Measurements from ENCODE around the gene IFNL4. TPM values are rescaled to one million over a fixed set of nuclear protein-coding genes. Genes with fewer than 3 reads are reported as not detected.

Gene IFNL4
- total and polyA plus RNA-seq, 4 donors = not detected

DNA sequence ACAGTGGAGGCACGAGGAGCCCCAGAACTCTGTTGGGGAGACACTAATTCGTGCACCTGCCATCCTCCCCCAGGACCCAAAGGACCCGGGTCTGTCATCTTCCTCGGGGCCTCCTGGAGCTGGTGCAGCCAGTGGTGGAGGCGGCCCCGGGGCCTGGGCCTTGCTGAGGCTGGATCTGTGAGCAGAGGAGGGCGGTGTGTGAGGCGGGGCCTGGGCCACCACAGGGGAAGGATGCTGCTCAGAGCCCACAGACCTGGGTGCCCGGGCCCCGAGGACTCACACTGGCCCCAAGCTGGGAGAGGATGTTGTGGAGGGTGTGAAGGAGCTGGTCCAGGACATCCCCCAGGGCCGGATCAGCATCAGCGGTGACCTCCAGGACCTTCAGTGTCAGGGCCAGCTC lies 12.1 kb downstream of the IFNL4 start (continued):
- TF ChIP-seq FOXA2 (IDR thresholded peaks at IDR 0.05) = no peak
- TF ChIP-seq GABPA (IDR thresholded peaks at IDR 0.05 in 1 of 2, conservative IDR thresholded peaks at IDR 0.05 in 1 of 2) = no peak
- no peak for TF ChIP-seq YY1 (IDR thresholded peaks at IDR 0.05)
- TF ChIP-seq TAF1 (conservative IDR thresholded peaks at IDR 0.05) = no peak

GRCh38 chr19:39232708-39233107 lies 15.9 kb downstream of the IFNL4 start:
- H3K27ac ChIP-seq (ENCODE audit: low read depth in 1 of 2, low read length in 2 of 2) = no peak overlapping the region
- no peaks in the 10 kb centered on the region for H3K27me3 ChIP-seq (ENCODE audit: control insufficient read depth in 4 of 4, insufficient read depth in 4 of 4, low read length in 3 of 4)
- H3K9ac ChIP-seq (ENCODE audit: low read depth in 1 of 2, low read length in 2 of 2) = no peak overlapping the region
- no peaks in the 10 kb centered on the region for H3K9me3 ChIP-seq (ENCODE audit: control insufficient read depth in 4 of 4, low read length in 3 of 4)
- no peak for DNase-seq (ENCODE audit: low spot score)
- WGBS = 84% methylated on average over 5 of the region's 5 CpGs
- TF ChIP-seq EGR1 (IDR thresholded peaks at IDR 0.05; ENCODE audit: low read depth in 2 of 2) (no peak), TAF1 (conservative IDR thresholded peaks at IDR 0.05) (no peak), HNF4A (conservative IDR thresholded peaks at IDR 0.05) (no peak), YY1 (IDR thresholded peaks at IDR 0.05) (no peak), HNF4G (IDR thresholded peaks at IDR 0.05) (no peak), FOXA1 (IDR thresholded peaks at IDR 0.05) (no peak), SP1 (IDR thresholded peaks at IDR 0.05) (no peak), MAX (IDR thresholded peaks at IDR 0.05) (no peak)
- peaks cover 0 to 2% (median 0%) of the 10 kb centered on the region in 4 donors for H3K4me1 ChIP-seq (ENCODE audit: control insufficient read depth in 4 of 4, insufficient read depth in 4 of 4, low read length in 3 of 4)
- no peaks in the 10 kb centered on the region for H3K36me3 ChIP-seq (ENCODE audit: control insufficient read depth in 4 of 4, insufficient read depth in 3 of 4, low read depth in 1 of 4, low read length in 3 of 4)
- H3K4me3 ChIP-seq (ENCODE audit: low read depth in 1 of 3, low read length in 3 of 3) = no peak overlapping the region

- Histone ChIP-seq H3K27me3 (ENCODE audit: control insufficient read depth in 4 of 4, insufficient read depth in 4 of 4, low read length in 3 of 4) (no peaks in the 10 kb centered on the region), H3K36me3 (ENCODE audit: control insufficient read depth in 4 of 4, insufficient read depth in 3 of 4, low read depth in 1 of 4, low read length in 3 of 4) (no peaks in the 10 kb centered on the region), H3K4me3 (ENCODE audit: low read depth in 1 of 3, low read length in 3 of 3) (no peak overlapping the region), H3K9ac (ENCODE audit: low read depth in 1 of 2, low read length in 2 of 2) (no peak overlapping the region), H3K9me3 (ENCODE audit: control insufficient read depth in 4 of 4, low read length in 3 of 4) (no peaks in the 10 kb centered on the region), H3K27ac (ENCODE audit: low read depth in 1 of 2, low read length in 2 of 2) (no peak overlapping the region), H3K4me1 (ENCODE audit: control insufficient read depth in 4 of 4, insufficient read depth in 4 of 4, low read length in 3 of 4) (no peaks in the 10 kb centered on the region)
- WGBS = 82% methylated on average over 2 of the region's 2 CpGs
- TF ChIP-seq HNF4G (IDR thresholded peaks at IDR 0.05) (no peak), TAF1 (conservative IDR thresholded peaks at IDR 0.05) (no peak), YY1 (IDR thresholded peaks at IDR 0.05) (no peak)
- DNase-seq (ENCODE audit: low spot score) = no peak
These were observed 18.4 kb downstream of the IFNL4 start for GRCh38 chr19:39230096-39230764.

GRCh38 chr19:39224910-39225309 lies 23.7 kb downstream of the IFNL4 start:
- H3K36me3 ChIP-seq (ENCODE audit: control insufficient read depth in 4 of 4, insufficient read depth in 3 of 4, low read depth in 1 of 4, low read length in 3 of 4) = no peaks in the 10 kb centered on the region
- H3K9ac ChIP-seq (ENCODE audit: low read depth in 1 of 2, low read length in 2 of 2) = no peak overlapping the region
- no peak for TF ChIP-seq HNF4G (IDR thresholded peaks at IDR 0.05)
- TF ChIP-seq EGR1 (IDR thresholded peaks at IDR 0.05; ENCODE audit: low read depth in 2 of 2) = no peak
- no peak for TF ChIP-seq MAX (IDR thresholded peaks at IDR 0.05)
- no peak for TF ChIP-seq HNF4A (conservative IDR thresholded peaks at IDR 0.05)
- no peak for TF ChIP-seq GABPA (IDR thresholded peaks at IDR 0.05 in 1 of 2, conservative IDR thresholded peaks at IDR 0.05 in 1 of 2)
- TF ChIP-seq, protein P1, sequence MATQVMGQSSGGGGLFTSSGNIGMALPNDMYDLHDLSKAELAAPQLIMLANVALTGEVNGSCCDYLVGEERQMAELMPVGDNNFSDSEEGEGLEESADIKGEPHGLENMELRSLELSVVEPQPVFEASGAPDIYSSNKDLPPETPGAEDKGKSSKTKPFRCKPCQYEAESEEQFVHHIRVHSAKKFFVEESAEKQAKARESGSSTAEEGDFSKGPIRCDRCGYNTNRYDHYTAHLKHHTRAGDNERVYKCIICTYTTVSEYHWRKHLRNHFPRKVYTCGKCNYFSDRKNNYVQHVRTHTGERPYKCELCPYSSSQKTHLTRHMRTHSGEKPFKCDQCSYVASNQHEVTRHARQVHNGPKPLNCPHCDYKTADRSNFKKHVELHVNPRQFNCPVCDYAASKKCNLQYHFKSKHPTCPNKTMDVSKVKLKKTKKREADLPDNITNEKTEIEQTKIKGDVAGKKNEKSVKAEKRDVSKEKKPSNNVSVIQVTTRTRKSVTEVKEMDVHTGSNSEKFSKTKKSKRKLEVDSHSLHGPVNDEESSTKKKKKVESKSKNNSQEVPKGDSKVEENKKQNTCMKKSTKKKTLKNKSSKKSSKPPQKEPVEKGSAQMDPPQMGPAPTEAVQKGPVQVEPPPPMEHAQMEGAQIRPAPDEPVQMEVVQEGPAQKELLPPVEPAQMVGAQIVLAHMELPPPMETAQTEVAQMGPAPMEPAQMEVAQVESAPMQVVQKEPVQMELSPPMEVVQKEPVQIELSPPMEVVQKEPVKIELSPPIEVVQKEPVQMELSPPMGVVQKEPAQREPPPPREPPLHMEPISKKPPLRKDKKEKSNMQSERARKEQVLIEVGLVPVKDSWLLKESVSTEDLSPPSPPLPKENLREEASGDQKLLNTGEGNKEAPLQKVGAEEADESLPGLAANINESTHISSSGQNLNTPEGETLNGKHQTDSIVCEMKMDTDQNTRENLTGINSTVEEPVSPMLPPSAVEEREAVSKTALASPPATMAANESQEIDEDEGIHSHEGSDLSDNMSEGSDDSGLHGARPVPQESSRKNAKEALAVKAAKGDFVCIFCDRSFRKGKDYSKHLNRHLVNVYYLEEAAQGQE (IDR thresholded peaks at IDR 0.05) = no peak
- no peak for TF ChIP-seq YY1 (IDR thresholded peaks at IDR 0.05)
- TF ChIP-seq NR2F2 (IDR thresholded peaks at IDR 0.05) = no peak
- no peak for TF ChIP-seq JUND (IDR thresholded peaks at IDR 0.05)
- TF ChIP-seq SP1 (IDR thresholded peaks at IDR 0.05) = no peak
- TF ChIP-seq FOXA2 (IDR thresholded peaks at IDR 0.05) = no peak
- WGBS = 33% methylated on average over 3 of the region's 3 CpGs
- no peaks in the 10 kb centered on the region for H3K9me3 ChIP-seq (ENCODE audit: control insufficient read depth in 4 of 4, low read length in 3 of 4)
- no peak overlapping the region for H3K4me3 ChIP-seq (ENCODE audit: low read depth in 1 of 3, low read length in 3 of 3)
- no peak for DNase-seq (ENCODE audit: low spot score)
- no peaks in the 10 kb centered on the region for H3K27me3 ChIP-seq (ENCODE audit: control insufficient read depth in 4 of 4, insufficient read depth in 4 of 4, low read length in 3 of 4)
- H3K4me1 ChIP-seq (ENCODE audit: control insufficient read depth in 4 of 4, insufficient read depth in 4 of 4, low read length in 3 of 4) = no peaks in the 10 kb centered on the region
- H3K27ac ChIP-seq (ENCODE audit: low read depth in 1 of 2, low read length in 2 of 2) = no peak overlapping the region

All from liver (tissue), 9 donors.